Astrocyte (in vitro differentiated cells and primary cell): ENCODE results near the gene LIX1L. TPM values are rescaled to one million over a fixed set of nuclear protein-coding genes. Genes with fewer than 3 reads are reported as not detected.

Source experiments
- DNase-seq: peaks from one replicate; pipeline ENCODE4 v3.0.0-alpha.2; 2010; ENCODE audit warnings: low read depth
- FAIRE-seq: peaks from 2 replicates; lab custom pipeline; 2011; peaks lifted over from hg19 to GRCh38; lab: Jason Lieb, UNC
- H2AFZ ChIP-seq: 2 replicates; pipeline ENCODE4 v1.6.0; 2012; ENCODE audit warnings: low read depth, low read length, inconsistent platforms
- H3K27ac ChIP-seq: 2 replicates; pipeline ENCODE4 v1.5.1; 2011; ENCODE audit warnings: low read depth, low read length, inconsistent platforms
- H3K27me3 ChIP-seq: 2 replicates; pipeline ENCODE4 v1.6.0; 2011; ENCODE audit warnings: low read length, inconsistent platforms; ENCODE audit not compliant: insufficient read depth
- H3K36me3 ChIP-seq: 2 replicates; pipeline ENCODE4 v1.5.1; 2011; ENCODE audit warnings: low read length, inconsistent platforms; ENCODE audit not compliant: insufficient read depth
- H3K4me1 ChIP-seq: 2 replicates; pipeline ENCODE4 v1.5.1; 2011; ENCODE audit warnings: low read length, inconsistent platforms; ENCODE audit not compliant: insufficient read depth
- H3K4me2 ChIP-seq: 2 replicates; pipeline ENCODE4 v1.6.0; 2012; ENCODE audit warnings: low read length, inconsistent platforms
- H3K4me3 ChIP-seq: 2 replicates; pipeline ENCODE4 v1.5.1; 2011; ENCODE audit warnings: low read depth, mild to moderate bottlenecking, low read length, inconsistent platforms; ENCODE audit not compliant: insufficient read depth
- H3K79me2 ChIP-seq: 2 replicates; pipeline ENCODE4 v1.6.0; 2012; ENCODE audit warnings: mild to moderate bottlenecking, low read length, inconsistent platforms; ENCODE audit not compliant: insufficient read depth
- H3K9ac ChIP-seq: 2 replicates; pipeline ENCODE4 v1.6.0; 2012; ENCODE audit warnings: mild to moderate bottlenecking, low read length, inconsistent platforms
- H3K9me3 ChIP-seq: 2 replicates; pipeline ENCODE4 v1.5.1; 2012; ENCODE audit warnings: low read depth, mild to moderate bottlenecking, low read length, inconsistent platforms; ENCODE audit not compliant: insufficient read depth
- H4K20me1 ChIP-seq: 2 replicates; pipeline ENCODE4 v1.6.0; 2012; ENCODE audit warnings: low read length, inconsistent platforms; ENCODE audit not compliant: insufficient read depth
- H3K27ac Mint-ChIP-seq: one replicate; pipeline ENCODE4 v1.8.0; 2021; ENCODE audit warnings: mild to moderate bottlenecking, mixed read lengths; ENCODE audit not compliant: unreplicated experiment
- H3K27me3 Mint-ChIP-seq: one replicate; pipeline ENCODE4 v1.8.0; 2021; ENCODE audit warnings: low read depth, mixed read lengths; ENCODE audit not compliant: unreplicated experiment
- H3K36me3 Mint-ChIP-seq: one replicate; pipeline ENCODE4 v1.8.0; 2021; ENCODE audit warnings: low read depth, mixed read lengths; ENCODE audit not compliant: unreplicated experiment
- H3K4me1 Mint-ChIP-seq: one replicate; pipeline ENCODE4 v1.8.0; 2021; ENCODE audit warnings: low read depth, mixed read lengths; ENCODE audit not compliant: unreplicated experiment
- H3K4me3 Mint-ChIP-seq: one replicate; pipeline ENCODE4 v1.8.0; 2021; ENCODE audit warnings: mild to moderate bottlenecking, moderate library complexity, mixed read lengths; ENCODE audit not compliant: unreplicated experiment
- H3K9me3 Mint-ChIP-seq: one replicate; pipeline ENCODE4 v1.8.0; 2021; ENCODE audit warnings: mild to moderate bottlenecking, mixed read lengths; ENCODE audit not compliant: unreplicated experiment
- CTCF ChIP-seq: IDR thresholded peaks from 2 replicates; pipeline ENCODE4 v1.5.1; 2011; ENCODE audit warnings: low read depth, mild to moderate bottlenecking, inconsistent platforms, low read length, moderate library complexity; ENCODE audit not compliant: insufficient read depth
- EZH2 ChIP-seq: IDR thresholded peaks from 2 replicates; pipeline ENCODE4 v1.6.1; 2012; ENCODE audit warnings: mild to moderate bottlenecking, low read length, inconsistent platforms; ENCODE audit not compliant: insufficient read depth
- total RNA-seq: library from RNA; stranded (reverse); gene quantifications from 2 replicates; pipeline ENCODE4 v1.2.1, GENCODE V29; 2021

The LIX1L gene
- total RNA-seq, 1 donor from 2014 or later = 37.2 TPM

DNA sequence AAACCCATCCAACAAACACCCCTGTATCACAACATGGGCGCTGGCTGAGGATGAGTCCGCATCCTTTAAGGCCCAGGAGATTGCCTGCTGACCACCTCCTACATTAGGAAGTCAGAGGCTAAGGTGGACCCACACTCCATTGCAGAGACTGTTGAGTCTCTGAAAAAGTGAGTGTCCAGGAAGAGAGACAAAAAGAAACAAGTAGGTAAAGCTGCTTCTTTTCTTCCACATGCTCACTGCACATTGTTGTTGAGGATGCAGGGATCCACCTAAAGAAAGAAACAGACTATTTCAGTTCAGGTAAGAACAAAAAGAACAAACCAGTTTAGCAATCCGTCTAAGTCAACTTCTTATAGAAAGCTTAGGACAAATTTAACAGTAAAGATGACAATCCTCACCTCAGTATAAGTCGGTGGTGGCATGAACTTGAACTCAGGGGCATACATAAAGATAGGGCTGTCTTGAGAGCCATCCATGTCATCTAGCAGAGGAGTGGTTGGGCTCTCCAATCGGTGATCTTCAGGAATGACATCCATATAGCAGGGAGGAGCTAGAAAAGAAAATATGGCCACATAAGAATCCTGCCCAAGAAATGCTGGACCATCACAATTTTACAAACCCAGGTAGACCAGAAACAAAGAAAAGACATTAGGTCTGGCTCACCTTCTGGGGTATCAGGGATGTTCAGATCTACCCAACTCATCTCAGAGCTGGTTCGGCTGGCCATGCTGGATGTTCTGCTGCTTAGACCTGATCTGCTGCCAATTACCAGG, 36.0 kb upstream of the LIX1L start:
- no peak for FAIRE-seq
- H3K27ac Mint-ChIP-seq = peak overlapping the region; percentile 10
- peaks cover 27% of the 10 kb centered on the region for H4K20me1 ChIP-seq

GRCh38 chr1:145992958-145993617, 35.3 kb upstream of the LIX1L start:
- no peak overlapping the region for H3K4me3 ChIP-seq
- H3K4me1 Mint-ChIP-seq = peaks cover 17% of the 10 kb centered on the region
- H3K27me3 Mint-ChIP-seq = no peaks in the 10 kb centered on the region
- peak overlapping the region; percentile 75 for H3K27ac Mint-ChIP-seq
- H4K20me1 ChIP-seq = peaks cover 27% of the 10 kb centered on the region
- H3K36me3 ChIP-seq = peaks cover 23% of the 10 kb centered on the region
- TF ChIP-seq CTCF = no peak
- TF ChIP-seq EZH2 = no peak
- no peaks in the 10 kb centered on the region for H3K9me3 Mint-ChIP-seq
- H3K9me3 ChIP-seq = no peaks in the 10 kb centered on the region
- no peaks in the 10 kb centered on the region for H3K27me3 ChIP-seq
- H3K27ac ChIP-seq = no peak overlapping the region
- H3K4me2 ChIP-seq = peak overlapping the region; percentile 96
- peaks cover 30% of the 10 kb centered on the region for H3K36me3 Mint-ChIP-seq
- peak overlapping the region; percentile 100 for H3K4me3 Mint-ChIP-seq
- DNase-seq (no peak), FAIRE-seq (no peak)
- H3K9ac ChIP-seq = no peak overlapping the region
- no peak overlapping the region for H2AFZ ChIP-seq
- H3K4me1 ChIP-seq = peaks cover 20% of the 10 kb centered on the region
- peaks cover 28% of the 10 kb centered on the region for H3K79me2 ChIP-seq

More for the DNA sequence above, 36.0 kb upstream of the LIX1L start:
- no peaks in the 10 kb centered on the region for H3K9me3 ChIP-seq
- peak overlapping the region; percentile 100 for H3K4me3 Mint-ChIP-seq
- no peaks in the 10 kb centered on the region for H3K27me3 Mint-ChIP-seq
- no peaks in the 10 kb centered on the region for H3K27me3 ChIP-seq
- peak overlapping the region; percentile 89 for H3K9ac ChIP-seq
- peaks cover 23% of the 10 kb centered on the region for H3K36me3 ChIP-seq
- H3K36me3 Mint-ChIP-seq = peaks cover 30% of the 10 kb centered on the region
- no peaks in the 10 kb centered on the region for H3K9me3 Mint-ChIP-seq
- no peak for TF ChIP-seq CTCF
- TF ChIP-seq EZH2 = no peak
- H2AFZ ChIP-seq = no peak overlapping the region
- peaks cover 28% of the 10 kb centered on the region for H3K79me2 ChIP-seq
- DNase-seq = no peak
- H3K4me1 ChIP-seq = peaks cover 20% of the 10 kb centered on the region
- peak overlapping the region; percentile 98 for H3K4me3 ChIP-seq
- peaks cover 17% of the 10 kb centered on the region for H3K4me1 Mint-ChIP-seq
- no peak overlapping the region for H3K27ac ChIP-seq
- peak overlapping the region; percentile 96 for H3K4me2 ChIP-seq

- H3K4me2 ChIP-seq = peak overlapping the region; percentile 3
- no peak overlapping the region for H3K27ac ChIP-seq
- Mint-ChIP-seq H3K9me3 (no peaks in the 10 kb centered on the region), H3K27me3 (no peaks in the 10 kb centered on the region), H3K4me3 (peak overlapping the region; percentile 100), H3K4me1 (peaks cover 13% of the 10 kb centered on the region), H3K36me3 (peaks cover 30% of the 10 kb centered on the region), H3K27ac (peak overlapping the region; percentile 75)
- H3K4me1 ChIP-seq = peaks cover 20% of the 10 kb centered on the region
- H4K20me1 ChIP-seq = peaks cover 27% of the 10 kb centered on the region
- FAIRE-seq = no peak
- no peaks in the 10 kb centered on the region for H3K9me3 ChIP-seq
- no peak overlapping the region for H3K4me3 ChIP-seq
- no peaks in the 10 kb centered on the region for H3K27me3 ChIP-seq
- TF ChIP-seq CTCF = no peak
- TF ChIP-seq EZH2 = no peak
- no peak overlapping the region for H3K9ac ChIP-seq
- H3K79me2 ChIP-seq = peaks cover 28% of the 10 kb centered on the region
- no peak for DNase-seq
- no peak overlapping the region for H2AFZ ChIP-seq
- peaks cover 23% of the 10 kb centered on the region for H3K36me3 ChIP-seq
Observed at GRCh38 chr1:145992502-145992936, 34.7 kb upstream of the LIX1L start.
